Adrenal gland (tissue), 5 donors: ENCODE data around the gene LAMA5.

ENCODE experiments used
- CTCF ChIP-seq, 6 experiments: fragments of 450-650 bp in 4 of 6; fragments of 200-600 bp in 2 of 6; sonication (generic) in 1 of 6; IDR thresholded peaks; 1 replicate in 5 of 6; 2 replicates in 1 of 6; pipeline versions ENCODE4 v1.5.1 to v1.8.0; 2016 to 2021; ENCODE audit warnings: antibody characterized with exemption in 6 of 6, mild to moderate bottlenecking in 2 of 6, moderate library complexity in 1 of 6
- POLR2A ChIP-seq, 2 donors: fragments of 450-650 bp; IDR thresholded peaks; one replicate each; pipeline ENCODE4 v1.6.1; 2017; ENCODE audit warnings: antibody characterized with exemption in 2 of 2, mild to moderate bottlenecking in 2 of 2, moderate library complexity in 1 of 2
- donor health status: DM: no; HTN: no; CAD: no.

GRCh38 chr20:62357187-62357667 lies 9.9 kb downstream of the LAMA5 start:
- TF ChIP-seq CTCF (IDR thresholded peaks at IDR 0.05) = no peak
- no peak for TF ChIP-seq POLR2A (IDR thresholded peaks at IDR 0.05)
